ENCODE data around the gene CAPZA2. TPM values are rescaled to one million over a fixed set of nuclear protein-coding genes. Genes with fewer than 3 reads are reported as not detected.
A peak's percentile ranks its signal among the peaks of the same experiment; 100 is the strongest.

Gene CAPZA2
- polyA plus RNA-seq, 3 donors = 67.0 to 807 (median 672) TPM

GRCh38 chr7:116829041-116829440 is 33.3 kb upstream of the CAPZA2 start:
- no peak overlapping the region for H3K9ac ChIP-seq (ENCODE audit: insufficient read depth, low read length, poor library complexity, severe bottlenecking)
- H3K4me1 ChIP-seq (ENCODE audit: control insufficient read depth in 1 of 2, insufficient read depth in 2 of 2, low read length in 2 of 2) = peaks cover 0 to 9% of the 10 kb centered on the region in 2 donors
- no peaks in the 10 kb centered on the region for H4K20me1 ChIP-seq (ENCODE audit: insufficient read depth, low read length)
- no peaks in the 10 kb centered on the region for H3K36me3 ChIP-seq (replicated peaks in 1 of 2; ENCODE audit: control insufficient read depth in 1 of 2, insufficient read depth in 2 of 2, low read length in 2 of 2)
- no peaks in the 10 kb centered on the region for H3K79me2 ChIP-seq (ENCODE audit: insufficient read depth, low read length)
- H2AFZ ChIP-seq (ENCODE audit: insufficient read depth, low read depth, low read length, poor library complexity, severe bottlenecking) = peak overlapping the region; percentile 7
- TF ChIP-seq CTCF (IDR thresholded peaks at IDR 0.05) = no peak
- H3K4me3 ChIP-seq (replicated peaks in 1 of 3; ENCODE audit: low read depth in 2 of 3, low read length in 3 of 3) = no peak overlapping the region
- DNase-seq = no peak
- H3K4me3 Mint-ChIP-seq = peak overlapping the region; percentile 18 to 44
- no peak overlapping the region for H3K27ac ChIP-seq (ENCODE audit: low read depth in 1 of 2, low read length in 2 of 2)
- WGBS (ENCODE audit: insufficient coverage) = 0% methylated on average over 1 of the region's 3 CpGs
- H3K4me2 ChIP-seq (replicated peaks; ENCODE audit: extremely low read depth, low read length, poor library complexity, severe bottlenecking) = peak overlapping the region; percentile 22
- peaks cover 0 to 7% (median 1%) of the 10 kb centered on the region in 3 donors for H3K27me3 Mint-ChIP-seq (ENCODE audit: low read depth in 3 of 3)
- no peaks in the 10 kb centered on the region for H3K9me3 ChIP-seq (replicated peaks in 1 of 2; ENCODE audit: control insufficient read depth in 1 of 2, insufficient read depth in 1 of 2, low read length in 2 of 2)
- H3K27ac Mint-ChIP-seq = peak overlapping the region in 1 of 7 donors; percentile 49
- H3K36me3 Mint-ChIP-seq = no peaks in the 10 kb centered on the region
- intact Hi-C loops (cut with micrococcal nuclease) = no loop called here
- H3K27me3 ChIP-seq (ENCODE audit: control insufficient read depth in 2 of 2, insufficient read depth in 2 of 2, low read length in 2 of 2) = no peaks in the 10 kb centered on the region
- H3K9me3 Mint-ChIP-seq = peaks cover 0 to 5% (median 5%) of the 10 kb centered on the region in 7 donors
- peaks cover 9% of the 10 kb centered on the region for H3K4me1 Mint-ChIP-seq

- H3K36me3 Mint-ChIP-seq = no peaks in the 10 kb centered on the region
- Histone ChIP-seq H3K36me3 (replicated peaks in 1 of 2; ENCODE audit: control insufficient read depth in 1 of 2, insufficient read depth in 2 of 2, low read length in 2 of 2) (no peaks in the 10 kb centered on the region), H4K20me1 (ENCODE audit: insufficient read depth, low read length) (no peaks in the 10 kb centered on the region), H3K27me3 (ENCODE audit: control insufficient read depth in 2 of 2, insufficient read depth in 2 of 2, low read length in 2 of 2) (no peaks in the 10 kb centered on the region), H3K4me1 (ENCODE audit: control insufficient read depth in 1 of 2, insufficient read depth in 2 of 2, low read length in 2 of 2) (peaks cover 0 to 9% of the 10 kb centered on the region in 2 donors), H3K4me3 (replicated peaks in 1 of 3; ENCODE audit: low read depth in 2 of 3, low read length in 3 of 3) (no peak overlapping the region), H3K27ac (ENCODE audit: low read depth in 1 of 2, low read length in 2 of 2) (no peak overlapping the region), H2AFZ (ENCODE audit: insufficient read depth, low read depth, low read length, poor library complexity, severe bottlenecking) (peak overlapping the region; percentile 7), H3K4me2 (replicated peaks; ENCODE audit: extremely low read depth, low read length, poor library complexity, severe bottlenecking) (peak overlapping the region; percentile 22), H3K79me2 (ENCODE audit: insufficient read depth, low read length) (no peaks in the 10 kb centered on the region), H3K9ac (ENCODE audit: insufficient read depth, low read length, poor library complexity, severe bottlenecking) (no peak overlapping the region), H3K9me3 (replicated peaks in 1 of 2; ENCODE audit: control insufficient read depth in 1 of 2, insufficient read depth in 1 of 2, low read length in 2 of 2) (no peaks in the 10 kb centered on the region)
- H3K27ac Mint-ChIP-seq = no peak overlapping the region
- peaks cover 0 to 4% (median 1%) of the 10 kb centered on the region in 7 donors for H3K9me3 Mint-ChIP-seq
- DNase-seq = no peak
- intact Hi-C loops (cut with micrococcal nuclease) = no loop called here
- H3K27me3 Mint-ChIP-seq (ENCODE audit: low read depth in 3 of 3) = peaks cover 0 to 6% (median 1%) of the 10 kb centered on the region in 3 donors
- TF ChIP-seq CTCF (IDR thresholded peaks at IDR 0.05) = no peak
- no peak overlapping the region for H3K4me3 Mint-ChIP-seq
- peaks cover 9% of the 10 kb centered on the region for H3K4me1 Mint-ChIP-seq
Observed at GRCh38 chr7:116829493-116829892, 32.9 kb upstream of the CAPZA2 start.
